Measurements from ENCODE around the gene ADAM33. TPM values are rescaled to one million over a fixed set of nuclear protein-coding genes. Genes with fewer than 3 reads are reported as not detected.

ADAM33 gene
- total RNA-seq, 1 experiment from 2014 or later = 0.11 TPM

DNA sequence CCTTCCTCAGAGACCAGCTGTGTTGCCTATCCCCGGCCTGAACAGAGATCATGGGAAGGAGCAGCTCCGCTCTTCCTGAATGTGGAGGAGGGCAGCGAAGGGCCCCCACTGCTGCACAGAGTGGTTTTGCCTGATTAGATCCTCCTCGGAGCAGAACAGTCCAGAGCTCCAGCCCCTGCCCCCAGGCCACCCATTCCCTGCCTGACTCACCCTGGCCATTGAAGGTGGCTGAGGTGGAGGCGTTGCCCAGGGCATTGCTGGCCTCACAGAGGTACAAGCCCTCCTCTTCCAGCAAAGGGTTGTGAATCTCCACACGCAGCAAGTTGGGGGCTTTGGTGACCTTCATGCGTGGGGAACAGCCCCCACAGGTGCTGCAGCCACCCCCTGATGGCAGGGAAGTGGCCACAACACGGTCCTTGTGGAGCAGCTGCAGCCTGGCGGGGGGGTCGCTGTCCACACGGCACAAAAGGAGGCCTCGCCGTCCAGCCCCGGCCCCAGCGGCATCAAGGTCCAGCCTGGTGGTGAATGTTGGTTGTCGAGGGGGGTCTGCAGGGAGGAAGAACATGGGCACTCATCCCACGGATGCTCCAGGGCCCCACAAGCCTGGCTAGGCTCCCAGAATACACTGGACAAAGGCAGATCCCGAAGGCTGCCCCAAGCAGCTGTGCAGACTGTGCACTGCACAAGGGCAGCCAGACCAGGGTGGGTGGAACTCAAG is 15.9 kb upstream of the ADAM33 start:
- ATAC-seq (no peak; the same call in 1 of the 2 replicates), DNase-seq (no peak)
- no peaks in the 10 kb centered on the region for H3K4me1 ChIP-seq (ENCODE audit: insufficient read depth, low read length)
- H3K36me3 ChIP-seq (ENCODE audit: low read depth, low read length) = no peaks in the 10 kb centered on the region
- H3K79me2 ChIP-seq (ENCODE audit: low read length) = no peaks in the 10 kb centered on the region
- TF ChIP-seq, protein P1, sequence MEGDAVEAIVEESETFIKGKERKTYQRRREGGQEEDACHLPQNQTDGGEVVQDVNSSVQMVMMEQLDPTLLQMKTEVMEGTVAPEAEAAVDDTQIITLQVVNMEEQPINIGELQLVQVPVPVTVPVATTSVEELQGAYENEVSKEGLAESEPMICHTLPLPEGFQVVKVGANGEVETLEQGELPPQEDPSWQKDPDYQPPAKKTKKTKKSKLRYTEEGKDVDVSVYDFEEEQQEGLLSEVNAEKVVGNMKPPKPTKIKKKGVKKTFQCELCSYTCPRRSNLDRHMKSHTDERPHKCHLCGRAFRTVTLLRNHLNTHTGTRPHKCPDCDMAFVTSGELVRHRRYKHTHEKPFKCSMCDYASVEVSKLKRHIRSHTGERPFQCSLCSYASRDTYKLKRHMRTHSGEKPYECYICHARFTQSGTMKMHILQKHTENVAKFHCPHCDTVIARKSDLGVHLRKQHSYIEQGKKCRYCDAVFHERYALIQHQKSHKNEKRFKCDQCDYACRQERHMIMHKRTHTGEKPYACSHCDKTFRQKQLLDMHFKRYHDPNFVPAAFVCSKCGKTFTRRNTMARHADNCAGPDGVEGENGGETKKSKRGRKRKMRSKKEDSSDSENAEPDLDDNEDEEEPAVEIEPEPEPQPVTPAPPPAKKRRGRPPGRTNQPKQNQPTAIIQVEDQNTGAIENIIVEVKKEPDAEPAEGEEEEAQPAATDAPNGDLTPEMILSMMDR (conservative IDR thresholded peaks at IDR 0.05; ENCODE audit: low read depth, low read length) = no peak
- H3K9me2 ChIP-seq (replicated peaks; ENCODE audit: low read length) = no peaks in the 10 kb centered on the region
- no peak overlapping the region for H3K4me3 ChIP-seq (ENCODE audit: low read length)
- intact Hi-C loops (cut with micrococcal nuclease) = no loop called here
- H3K4me2 ChIP-seq (ENCODE audit: low read length) = no peak overlapping the region
- no peaks in the 10 kb centered on the region for H3K27me3 ChIP-seq (ENCODE audit: low read length)
- no peak overlapping the region for H2AFZ ChIP-seq (ENCODE audit: low read length)
- no peaks in the 10 kb centered on the region for H3F3A ChIP-seq (ENCODE audit: low read length, unreplicated experiment)
- H3K9me3 ChIP-seq (ENCODE audit: low read length) = no peaks in the 10 kb centered on the region
- ChIA-PET POLR2A (ENCODE audit: unreplicated experiment) (no interaction called here), CTCF (no interaction called here)
- H3K27ac ChIP-seq (ENCODE audit: low read length) = no peak overlapping the region
- no TSS peak for BruUV-seq (replicated peaks)
- no peak overlapping the region for H3K9ac ChIP-seq (ENCODE audit: low read length)
- H4K20me1 ChIP-seq (ENCODE audit: low read length) = no peaks in the 10 kb centered on the region

DNA sequence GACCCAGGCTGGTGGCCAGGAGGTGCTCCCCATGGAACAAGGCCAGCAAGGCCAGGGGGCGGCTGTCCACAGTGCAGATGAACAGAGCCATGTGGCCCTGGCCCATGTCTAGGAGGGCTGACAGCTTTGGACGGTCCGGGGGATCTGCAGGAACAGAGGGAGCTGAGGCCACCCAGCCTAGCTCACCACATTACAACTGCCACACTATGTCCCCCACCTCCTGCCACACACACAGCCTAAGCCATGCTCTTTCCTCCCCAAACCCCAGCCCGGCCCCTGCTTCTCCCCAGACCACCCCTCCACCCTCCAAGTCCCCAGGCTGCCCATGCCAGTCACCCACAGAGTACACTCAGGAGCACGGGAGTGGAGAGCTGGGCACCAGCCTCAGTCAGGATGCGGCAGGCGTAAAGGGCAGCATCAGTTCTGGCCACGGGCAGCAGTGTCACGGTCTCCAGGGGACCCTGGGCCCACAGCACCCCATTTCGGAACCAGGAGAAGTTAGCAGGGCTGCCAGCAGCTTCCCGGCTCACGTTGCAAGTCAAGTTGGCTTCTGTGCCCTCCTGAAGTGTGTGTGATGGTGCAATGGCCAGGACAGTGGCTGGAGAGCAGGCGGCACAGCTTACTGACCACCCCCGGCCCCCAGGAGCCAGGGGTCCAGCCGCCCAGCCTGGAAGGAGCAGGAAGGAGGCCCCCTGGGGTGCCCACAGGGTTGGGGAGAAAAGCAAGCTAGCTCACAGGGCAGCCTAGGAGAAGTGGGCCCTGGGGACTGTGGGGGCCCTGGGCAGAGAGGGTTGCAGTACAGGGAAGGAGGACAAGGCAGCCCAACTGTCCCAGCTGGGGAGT is 15.2 kb upstream of the ADAM33 start:
- CTCF ChIA-PET = interaction anchor here (0.6 to 1.0 kb wide), 2 partner anchors 20 to 134 kb away, joined by 3 to 5 read pairs; no protein-coding TSS in a partner anchor
- H3K79me2 ChIP-seq (ENCODE audit: low read length) = no peaks in the 10 kb centered on the region
- no peaks in the 10 kb centered on the region for H3K9me2 ChIP-seq (replicated peaks; ENCODE audit: low read length)
- no peak overlapping the region for H3K27ac ChIP-seq (ENCODE audit: low read length)
- H3K9ac ChIP-seq (ENCODE audit: low read length) = no peak overlapping the region
- H3K36me3 ChIP-seq (ENCODE audit: low read depth, low read length) = no peaks in the 10 kb centered on the region
- TF ChIP-seq EZH2 (IDR thresholded peaks at IDR 0.05; ENCODE audit: low read length, unreplicated experiment) (no peak), EZH2phosphoT487 (IDR thresholded peaks at IDR 0.05; ENCODE audit: borderline replicate concordance, low read length) (no peak)
- TF ChIP-seq, protein P1 (conservative IDR thresholded peaks at IDR 0.05; ENCODE audit: low read depth, low read length) = no peak
- no peaks in the 10 kb centered on the region for H3K9me3 ChIP-seq (ENCODE audit: low read length)
- no peaks in the 10 kb centered on the region for H3F3A ChIP-seq (ENCODE audit: low read length, unreplicated experiment)
- BruUV-seq (replicated peaks) = no TSS peak
- H3K4me2 ChIP-seq (ENCODE audit: low read length) = no peak overlapping the region
- H3K4me3 ChIP-seq (ENCODE audit: low read length) = no peak overlapping the region
- H2AFZ ChIP-seq (ENCODE audit: low read length) = no peak overlapping the region
- no peak for ATAC-seq
- no peak for DNase-seq
- intact Hi-C loops (cut with micrococcal nuclease) = no loop called here
- no peaks in the 10 kb centered on the region for H3K27me3 ChIP-seq (ENCODE audit: low read length)
- POLR2A ChIA-PET (ENCODE audit: unreplicated experiment) = no interaction called here
- H4K20me1 ChIP-seq (ENCODE audit: low read length) = no peaks in the 10 kb centered on the region
- no peaks in the 10 kb centered on the region for H3K4me1 ChIP-seq (ENCODE audit: insufficient read depth, low read length)

GRCh38 chr20:3696200-3696599 is 14.4 kb upstream of the ADAM33 start:
- no peak for ATAC-seq
- H3K27ac ChIP-seq (ENCODE audit: low read length) = no peak overlapping the region
- TF ChIP-seq EZH2phosphoT487 (IDR thresholded peaks at IDR 0.05; ENCODE audit: borderline replicate concordance, low read length) = no peak
- TF ChIP-seq, protein P1 (conservative IDR thresholded peaks at IDR 0.05; ENCODE audit: low read depth, low read length) = peak; percentile 68
- no peaks in the 10 kb centered on the region for H3K36me3 ChIP-seq (ENCODE audit: low read depth, low read length)
- CTCF ChIA-PET = interaction anchor here (0.6 to 1.0 kb wide), 2 partner anchors 20 to 133 kb away, joined by 3 to 5 read pairs; no protein-coding TSS in a partner anchor
- intact Hi-C loops (cut with micrococcal nuclease) = no loop called here
- H3F3A ChIP-seq (ENCODE audit: low read length, unreplicated experiment) = no peaks in the 10 kb centered on the region
- BruUV-seq (replicated peaks) = no TSS peak
- no peaks in the 10 kb centered on the region for H3K9me3 ChIP-seq (ENCODE audit: low read length)
- H3K27me3 ChIP-seq (ENCODE audit: low read length) = no peaks in the 10 kb centered on the region
- H3K4me3 ChIP-seq (ENCODE audit: low read length) = no peak overlapping the region
- no peak overlapping the region for H3K9ac ChIP-seq (ENCODE audit: low read length)
- no peak overlapping the region for H2AFZ ChIP-seq (ENCODE audit: low read length)
- POLR2A ChIA-PET (ENCODE audit: unreplicated experiment) = no interaction called here
- H3K4me2 ChIP-seq (ENCODE audit: low read length) = no peak overlapping the region
- H3K79me2 ChIP-seq (ENCODE audit: low read length) = no peaks in the 10 kb centered on the region
- peak; percentile 57 for DNase-seq
- no peaks in the 10 kb centered on the region for H3K4me1 ChIP-seq (ENCODE audit: insufficient read depth, low read length)
- H3K9me2 ChIP-seq (replicated peaks; ENCODE audit: low read length) = no peaks in the 10 kb centered on the region
- no peaks in the 10 kb centered on the region for H4K20me1 ChIP-seq (ENCODE audit: low read length)

Data from PC-3 (cell line).